Heart right ventricle (tissue), 16 donors: ENCODE measurements around the gene CAPN10. TPM values are rescaled to one million over a fixed set of nuclear protein-coding genes. Genes with fewer than 3 reads are reported as not detected.
A peak's percentile ranks its signal among the peaks of the same experiment; 100 is the strongest.

Experiments used
- ATAC-seq, 8 donors: fragments of 200-7000 bp; cut with Tn5 transposase; one replicate each; pipeline ENCODE4 v1.9.1; 2020; ENCODE audit warnings: mild to moderate bottlenecking in 8 of 8, moderate library complexity in 8 of 8, moderate number of reproducible peaks in 1 of 8
- DNase-seq, 2 donors: peaks; one replicate each; pipeline ENCODE4 v3.0.0-alpha.2; 2020
- H3K27ac ChIP-seq, 10 donors: fragments of 200-600 bp; sonication (generic) in 2 of 10; one replicate each; pipeline versions ENCODE4 v1.5.0 to v1.8.0; 2020 to 2022; ENCODE audit warnings: mild to moderate bottlenecking in 3 of 10
- H3K27me3 ChIP-seq, 7 donors: fragments of 200-600 bp; one replicate each; pipeline ENCODE4 v1.8.0; 2021 to 2022; ENCODE audit warnings: mild to moderate bottlenecking in 2 of 7
- H3K36me3 ChIP-seq, 9 donors: fragments of 200-600 bp; sonication (generic) in 1 of 9; one replicate each; pipeline versions ENCODE4 v1.5.0 to v1.8.0; 2020 to 2022; ENCODE audit warnings: mild to moderate bottlenecking in 2 of 9
- H3K4me1 ChIP-seq, 9 donors: fragments of 200-600 bp; sonication (generic) in 1 of 9; one replicate each; pipeline versions ENCODE4 v1.5.0 to v1.8.0; 2020 to 2022; ENCODE audit warnings: mild to moderate bottlenecking in 4 of 9
- H3K4me3 ChIP-seq, 10 donors: fragments of 200-600 bp; sonication (generic) in 2 of 10; one replicate each; pipeline versions ENCODE4 v1.5.0 to v1.8.0; 2020 to 2022; ENCODE audit warnings: mild to moderate bottlenecking in 7 of 10, moderate library complexity in 2 of 10
- H3K9me3 ChIP-seq, 11 donors: fragments of 200-600 bp in 10 of 11; sonication (generic) in 2 of 11; one replicate each; pipeline versions ENCODE4 v1.5.0 to v1.8.0; 2013 to 2022; ENCODE audit warnings: mild to moderate bottlenecking in 2 of 11, control low read depth in 1 of 11, moderate library complexity in 1 of 11
- CTCF ChIP-seq, 9 donors: fragments of 200-600 bp; sonication (generic) in 2 of 9; IDR thresholded peaks; one replicate each; pipeline versions ENCODE4 v1.5.0 to v1.8.0; 2021 to 2022; ENCODE audit warnings: antibody characterized with exemption in 9 of 9, mild to moderate bottlenecking in 5 of 9, moderate library complexity in 1 of 9
- WGBS, 2 donors: extraction: QIAGEN DNeasy Blood & Tissue Kit; methylation state at CpG; one replicate each; pipeline ENCODE4 v1.1.7; 2013; ENCODE audit warnings: inconsistent platforms in 1 of 2; 5-methylcytosine and 5-hydroxymethylcytosine counted together
- intact Hi-C, 10 donors: fragments of 100-400 bp; cut with DNase I; formaldehyde crosslinking; loops; one replicate each; pipeline versions ENCODE4 v1.11.1 to v1.14.2; 2022
- polyA plus RNA-seq, 2 donors: library from polyadenylated mRNA; stranded (reverse); fragments of 200-250 nt; gene quantifications; one replicate each; pipeline ENCODE4 v1.2.3, GENCODE V29; 2013
- total RNA-seq, 10 donors: library from RNA; stranded (reverse); fragmentation: NEBNext Ultra II Directional in 3 of 10; extraction: Animal tissue kit (Norgen Biotek cat#: 25700) in 3 of 10; gene quantifications; one replicate each; pipeline versions ENCODE4 v1.2.1 to v1.2.4, GENCODE V29; 2021 to 2023
- donor health status: Arrhythmogenic right ventricular cardiomyopathy.
- donor health status: ischemic (EF 13 %, LVEDD 7.1; RV severe dilation, severe dysfunction).
- donor health status: healthy with polysubstance abuse.
- donor health status: DM: no; HTN: yes; CAD: no.
- donor health status: DM: no; HTN: no; CAD: no.
- donor health status: ischemic (EF 25% LVEDD 6.9; RV normal size, moderate dysfunction).
- donor health status: ischemic (EF 25% LVEDD 5.7; RV mildly dilated, moderate dysfunction).
- donor health status: healthy.
- donor health status: DM: yes; HTN: yes; CAD: no.
- donor health status: Ischemic cardiomyopathy.
- donor health status: ischemic (EF 35%, LVEDD 5.7; RV mildly dilated, moderate dysfunction).
- donor health status: nonischemic (EF 11% LVEDD 7.7; RV severe dilation, severe dysfunction).
- donor health status: DM: yes; HTN: yes; CAD: no.
- donor health status: PGD.
- donor health status: ischemic (EF 29% LVEDD 5.4; RV normal size, mild dysfunction).
- donor health status: nonischemic (EF 23%, LVEDD 6.1; RV moderate dilation, normal function).

CAPN10 gene
- total and polyA plus RNA-seq, 12 donors = 16.8 to 89.5 (median 21.0) TPM

- Histone ChIP-seq H3K36me3 (peaks cover 0 to 8% (median 0%) of the 10 kb centered on the region in 9 donors), H3K4me1 (peaks cover 0 to 55% (median 0%) of the 10 kb centered on the region in 9 donors), H3K9me3 (peaks cover 0 to 12% (median 0%) of the 10 kb centered on the region in 11 donors), H3K27ac (peak overlapping the region in 1 of 10 donors; percentile 33), H3K4me3 (no peak overlapping the region), H3K27me3 (no peaks in the 10 kb centered on the region)
- TF ChIP-seq CTCF (IDR thresholded peaks at IDR 0.05) = no peak
- ATAC-seq (no peak), DNase-seq (no peak)
- WGBS, 2 donors = 93 to 95% methylated on average over 13 of the region's 13 CpGs
- intact Hi-C loops = no loop called here
Measured at GRCh38 chr2:240620149-240620731, 33.7 kb downstream of the CAPN10 start.

- H3K4me1 ChIP-seq = peaks cover 0 to 57% (median 0%) of the 10 kb centered on the region in 9 donors
- ATAC-seq = no peak
- DNase-seq = no peak
- no peak overlapping the region for H3K4me3 ChIP-seq
- no peak for TF ChIP-seq CTCF (IDR thresholded peaks at IDR 0.05)
- H3K36me3 ChIP-seq = peaks cover 0 to 8% (median 0%) of the 10 kb centered on the region in 9 donors
- intact Hi-C loops = no loop called here
- H3K9me3 ChIP-seq = peaks cover 0 to 12% (median 0%) of the 10 kb centered on the region in 11 donors
- no peaks in the 10 kb centered on the region for H3K27me3 ChIP-seq
- H3K27ac ChIP-seq = peak overlapping the region in 1 of 10 donors; percentile 33
- WGBS, 2 donors = 87 to 90% methylated on average over 7 of the region's 7 CpGs
Measured at GRCh38 chr2:240620859-240621258, 34.3 kb downstream of the CAPN10 start.

GRCh38 chr2:240622060-240622411 is 35.5 kb downstream of the CAPN10 start:
- no peak for ATAC-seq
- 77 to 78% methylated on average over 9 of the region's 9 CpGs for WGBS, 2 donors

GRCh38 chr2:240622531-240623235 is 36.1 kb downstream of the CAPN10 start:
- Histone ChIP-seq H3K27ac (peak overlapping the region in 1 of 10 donors; percentile 75), H3K4me3 (no peak overlapping the region), H3K4me1 (peaks cover 0 to 69% (median 0%) of the 10 kb centered on the region in 9 donors), H3K27me3 (no peaks in the 10 kb centered on the region), H3K36me3 (peaks cover 0 to 7% (median 0%) of the 10 kb centered on the region in 9 donors), H3K9me3 (peaks cover 0 to 6% (median 0%) of the 10 kb centered on the region in 11 donors)
- DNase-seq = no peak
- WGBS, 2 donors = 46 to 50% methylated on average over 35 to 37 of the region's 37 CpGs
- TF ChIP-seq CTCF (IDR thresholded peaks at IDR 0.05) = no peak
- intact Hi-C loops = no loop called here
- ATAC-seq = no peak

More at GRCh38 chr2:240622060-240622411, 35.5 kb downstream of the CAPN10 start:
- intact Hi-C loops = no loop called here
- H3K27me3 ChIP-seq = no peaks in the 10 kb centered on the region
- no peak for DNase-seq
- H3K4me1 ChIP-seq = peaks cover 0 to 63% (median 0%) of the 10 kb centered on the region in 9 donors
- peak overlapping the region in 1 of 10 donors; percentile 75 for H3K27ac ChIP-seq
- peaks cover 0 to 8% (median 0%) of the 10 kb centered on the region in 9 donors for H3K36me3 ChIP-seq
- no peak for TF ChIP-seq CTCF (IDR thresholded peaks at IDR 0.05)
- peaks cover 0 to 12% (median 0%) of the 10 kb centered on the region in 11 donors for H3K9me3 ChIP-seq
- H3K4me3 ChIP-seq = no peak overlapping the region
